HG03565 (cell line): ENCODE data around the gene MYH6.

ENCODE experiments used
- ATAC-seq: cut with Tn5 transposase; IDR thresholded peaks from one replicate; pipeline ENCODE4 v1.9.1; 2021; ENCODE audit warnings: mild to moderate bottlenecking, moderate library complexity; ENCODE audit not compliant: unreplicated experiment

Gene MYH6

DNA sequence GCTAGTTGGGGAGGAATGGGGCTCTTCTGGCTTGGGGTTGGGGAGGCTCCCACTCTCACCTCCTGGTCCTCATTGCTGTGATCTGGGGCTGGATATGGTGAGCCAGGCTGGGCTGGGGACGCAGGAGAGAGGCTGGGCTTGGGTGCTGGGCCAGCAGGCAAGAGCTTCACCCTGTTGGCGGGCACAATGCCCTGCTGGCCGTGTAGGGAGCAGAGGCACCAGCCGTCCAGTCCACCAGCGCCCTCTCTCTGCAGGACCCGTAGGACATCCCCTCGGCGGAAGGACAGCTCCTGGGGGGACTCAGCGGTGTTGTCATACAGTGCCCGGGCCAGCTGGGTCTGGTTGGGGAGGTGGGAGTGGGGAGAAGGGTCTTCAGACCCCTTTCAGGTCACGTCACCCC lies 47.6 kb downstream of the MYH6 start:
- no peak for ATAC-seq

DNA sequence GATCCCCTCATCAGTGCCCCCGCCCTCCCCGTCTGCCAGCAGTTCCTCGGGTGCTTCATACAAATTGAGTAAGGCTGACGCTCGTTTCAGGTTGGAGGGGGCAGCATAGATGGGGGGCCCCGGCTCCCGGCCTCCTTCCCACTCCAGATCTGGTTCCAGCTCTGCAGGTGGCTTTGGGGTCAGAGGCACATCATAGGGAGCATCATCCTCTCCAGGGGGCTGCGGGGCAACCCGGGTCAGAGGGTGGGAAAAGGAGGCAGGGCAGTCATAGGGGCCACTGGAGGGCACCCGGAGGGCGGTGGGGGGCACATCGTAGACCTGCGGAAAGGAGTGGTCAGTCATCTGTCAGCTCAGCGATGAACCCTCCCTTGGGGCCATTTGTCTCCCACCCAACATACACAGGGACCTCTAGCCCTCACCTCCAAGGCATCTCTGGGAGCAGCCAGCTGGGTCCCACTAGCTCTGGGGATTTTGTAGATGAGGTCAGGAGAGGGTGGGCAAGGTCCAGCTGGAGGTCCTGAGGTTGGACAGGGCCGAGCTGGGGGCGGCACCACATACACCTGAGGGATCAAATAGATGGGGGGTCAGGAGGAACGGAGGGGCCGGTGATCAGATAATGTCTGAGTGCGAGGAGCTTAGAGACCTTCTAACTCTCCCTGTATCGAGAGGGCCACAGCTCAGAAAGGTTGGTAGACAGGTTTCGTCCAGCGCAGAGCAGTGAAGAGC lies 48.2 kb downstream of the MYH6 start:
- ATAC-seq = no peak

DNA sequence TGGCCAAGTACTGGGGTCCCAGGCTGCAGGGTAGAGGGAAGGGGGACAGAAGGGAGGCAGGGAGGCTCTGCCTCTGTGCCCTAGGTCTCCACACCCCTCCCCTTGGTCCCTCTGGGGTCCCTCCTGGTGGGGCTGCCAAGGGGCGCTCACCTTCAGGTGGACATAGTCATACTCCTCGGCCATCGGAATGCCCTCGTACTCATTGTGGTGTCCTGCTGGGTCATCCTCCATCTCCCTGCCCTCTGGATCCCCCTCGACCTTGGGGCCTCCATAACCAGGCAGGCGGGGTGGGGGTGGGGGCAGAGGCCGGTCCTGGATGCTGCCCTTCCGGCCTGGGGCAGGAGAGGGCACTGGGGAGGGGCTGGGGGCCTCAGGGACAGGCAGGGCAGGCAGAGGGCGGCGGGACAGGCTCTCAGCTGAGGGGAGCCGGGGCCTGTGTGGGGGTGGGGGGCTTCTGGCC lies 48.9 kb downstream of the MYH6 start:
- no peak for ATAC-seq

DNA sequence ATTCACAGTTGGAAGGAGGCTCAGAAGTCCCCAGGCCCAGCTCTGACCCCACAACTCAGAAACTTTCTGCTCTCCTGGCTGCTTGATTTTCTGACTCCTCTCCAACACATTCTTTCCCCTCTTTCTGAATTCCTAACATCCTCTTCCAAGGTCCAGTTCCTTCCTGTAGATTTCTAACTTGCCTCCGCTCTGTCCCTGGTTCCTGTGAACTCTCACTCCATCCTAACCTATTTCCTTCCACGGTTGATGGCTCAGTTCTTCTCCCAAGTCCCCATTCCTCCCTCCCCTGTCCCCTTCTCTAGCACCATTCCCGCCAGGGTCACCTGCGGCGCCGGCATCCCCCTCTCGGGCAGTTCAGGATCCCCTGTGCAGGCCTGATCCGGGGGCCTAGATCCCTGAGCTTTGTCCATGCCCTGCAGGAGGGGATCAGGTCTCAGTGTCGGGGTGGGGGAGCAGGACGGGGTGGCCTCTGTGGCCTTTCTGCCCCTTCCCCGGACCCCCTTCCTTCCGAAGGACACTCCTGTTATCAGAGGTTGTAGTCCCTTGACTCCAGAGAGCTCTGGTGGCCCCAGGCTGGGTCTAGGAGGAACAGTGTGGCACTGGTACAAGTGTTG lies 49.4 kb downstream of the MYH6 start:
- ATAC-seq = no peak

DNA sequence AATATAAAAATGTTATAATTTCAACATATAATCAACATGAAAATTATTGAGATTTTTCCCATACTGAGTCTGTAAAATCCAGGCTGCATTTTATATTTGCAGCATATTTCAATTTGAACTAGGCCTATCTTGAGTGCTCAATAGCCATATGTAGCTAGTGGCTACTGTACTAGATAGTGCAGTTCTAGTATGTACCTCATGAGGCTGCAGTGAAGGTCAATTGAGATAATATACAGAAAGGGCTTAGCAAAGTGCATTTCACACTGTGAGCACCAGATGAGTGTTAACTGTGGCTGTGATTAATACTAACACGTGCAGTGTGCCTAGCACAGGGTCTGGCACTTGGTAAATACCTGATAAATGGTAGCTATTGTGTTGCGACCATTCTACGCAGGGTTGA lies 50.0 kb downstream of the MYH6 start:
- ATAC-seq = no peak

DNA sequence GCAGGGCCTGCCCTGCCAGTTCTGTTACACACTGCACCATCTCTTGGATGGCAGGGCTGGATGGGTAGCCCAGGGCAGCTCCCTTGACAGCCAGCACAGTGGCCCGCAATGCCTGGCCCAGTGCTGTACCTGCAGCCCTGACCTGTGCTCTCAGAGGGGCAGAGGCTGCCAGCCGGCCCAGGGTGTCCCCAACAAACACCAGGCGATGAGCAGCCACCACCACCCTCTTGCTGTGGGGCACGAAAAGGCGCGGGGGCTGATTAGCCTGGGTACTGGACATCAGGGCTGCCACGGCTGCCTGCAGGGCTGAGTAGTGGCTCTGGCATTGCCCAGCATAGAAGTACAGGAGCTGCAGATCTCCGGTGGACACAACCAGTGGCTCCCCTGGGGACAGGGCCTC lies 50.8 kb downstream of the MYH6 start:
- ATAC-seq = no peak

DNA sequence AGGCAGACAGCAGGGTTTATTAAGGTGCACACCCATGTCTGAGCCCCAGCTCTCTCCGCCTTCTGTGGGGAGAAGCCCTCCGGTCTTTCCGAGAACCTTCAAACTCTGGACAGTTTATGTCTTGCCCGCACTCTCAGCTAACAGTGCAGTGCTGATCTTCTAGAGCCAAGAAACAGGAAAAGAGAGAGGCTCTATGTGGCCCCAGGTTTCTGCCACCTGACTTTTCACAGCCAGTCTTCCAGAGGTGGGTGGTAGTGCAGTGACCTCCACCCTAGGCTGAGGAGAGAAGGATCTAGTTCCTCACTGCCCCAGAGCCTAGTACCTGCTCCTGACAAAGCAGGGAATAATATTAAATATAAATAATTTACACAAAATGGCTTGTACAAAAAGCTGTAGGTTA lies 51.4 kb downstream of the MYH6 start:
- ATAC-seq = no peak

DNA sequence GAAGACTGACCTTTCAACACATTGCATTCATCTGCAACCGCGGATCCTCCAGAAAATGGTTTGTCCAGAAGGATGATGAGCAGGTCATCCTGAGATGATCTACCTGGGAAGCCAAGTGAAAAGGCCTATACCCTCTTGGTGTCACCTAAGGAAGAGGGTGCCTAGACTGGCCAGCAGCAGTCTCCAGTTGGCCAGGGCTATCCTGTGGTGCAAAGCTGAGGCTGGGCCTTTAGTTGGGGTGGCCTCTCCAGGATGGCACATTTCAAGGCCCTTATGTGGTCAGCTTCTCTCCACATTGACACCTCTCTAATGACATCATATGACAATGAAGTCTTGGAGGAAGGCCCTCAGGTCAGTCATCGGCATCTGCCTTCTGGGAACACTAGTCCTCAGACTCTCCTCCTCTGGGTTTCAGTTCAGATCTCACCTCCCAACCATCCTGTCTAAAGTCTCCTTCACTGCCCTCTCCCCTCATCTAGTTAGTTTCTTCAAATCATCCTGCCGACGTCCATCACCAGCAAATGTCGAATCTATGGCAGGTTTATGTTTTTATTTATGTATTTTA lies 52.1 kb downstream of the MYH6 start:
- ATAC-seq = no peak

DNA sequence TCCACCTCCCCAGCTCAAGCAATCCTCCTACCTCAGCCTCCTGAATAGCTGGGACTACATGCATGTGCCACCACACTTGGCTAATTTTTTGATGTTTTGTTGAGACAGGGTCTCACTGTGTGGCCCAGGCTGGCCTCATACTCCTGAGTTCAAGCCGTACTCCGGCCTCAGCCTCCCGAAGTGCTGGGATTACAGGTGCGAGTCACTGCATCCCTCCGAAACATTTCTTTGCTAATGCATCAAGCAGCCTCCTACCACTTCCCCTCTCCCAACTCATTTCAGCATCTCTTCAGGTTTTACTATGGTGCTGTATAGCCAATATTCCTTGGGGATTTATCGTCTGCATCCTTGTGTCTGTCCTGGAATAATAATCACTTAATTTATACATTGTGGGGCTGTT lies 53.1 kb downstream of the MYH6 start:
- ATAC-seq = no peak

DNA sequence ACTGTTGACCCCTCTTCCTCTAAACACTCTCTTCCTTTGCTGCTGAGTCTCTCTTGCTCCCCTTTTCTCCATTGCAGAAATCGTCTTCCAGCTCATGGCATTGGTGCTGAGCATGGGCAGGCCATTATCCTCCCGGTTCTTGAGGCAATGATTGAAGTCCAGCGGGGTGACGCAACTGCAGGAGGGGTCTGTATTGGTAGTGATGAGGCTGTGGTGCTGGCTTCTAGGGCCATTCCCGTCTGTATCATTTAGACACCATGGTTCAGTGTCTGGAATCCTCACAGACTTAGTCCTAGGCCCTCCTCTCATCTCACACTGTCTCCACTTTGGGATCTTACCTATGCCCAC lies 54.7 kb downstream of the MYH6 start:
- no peak for ATAC-seq

DNA sequence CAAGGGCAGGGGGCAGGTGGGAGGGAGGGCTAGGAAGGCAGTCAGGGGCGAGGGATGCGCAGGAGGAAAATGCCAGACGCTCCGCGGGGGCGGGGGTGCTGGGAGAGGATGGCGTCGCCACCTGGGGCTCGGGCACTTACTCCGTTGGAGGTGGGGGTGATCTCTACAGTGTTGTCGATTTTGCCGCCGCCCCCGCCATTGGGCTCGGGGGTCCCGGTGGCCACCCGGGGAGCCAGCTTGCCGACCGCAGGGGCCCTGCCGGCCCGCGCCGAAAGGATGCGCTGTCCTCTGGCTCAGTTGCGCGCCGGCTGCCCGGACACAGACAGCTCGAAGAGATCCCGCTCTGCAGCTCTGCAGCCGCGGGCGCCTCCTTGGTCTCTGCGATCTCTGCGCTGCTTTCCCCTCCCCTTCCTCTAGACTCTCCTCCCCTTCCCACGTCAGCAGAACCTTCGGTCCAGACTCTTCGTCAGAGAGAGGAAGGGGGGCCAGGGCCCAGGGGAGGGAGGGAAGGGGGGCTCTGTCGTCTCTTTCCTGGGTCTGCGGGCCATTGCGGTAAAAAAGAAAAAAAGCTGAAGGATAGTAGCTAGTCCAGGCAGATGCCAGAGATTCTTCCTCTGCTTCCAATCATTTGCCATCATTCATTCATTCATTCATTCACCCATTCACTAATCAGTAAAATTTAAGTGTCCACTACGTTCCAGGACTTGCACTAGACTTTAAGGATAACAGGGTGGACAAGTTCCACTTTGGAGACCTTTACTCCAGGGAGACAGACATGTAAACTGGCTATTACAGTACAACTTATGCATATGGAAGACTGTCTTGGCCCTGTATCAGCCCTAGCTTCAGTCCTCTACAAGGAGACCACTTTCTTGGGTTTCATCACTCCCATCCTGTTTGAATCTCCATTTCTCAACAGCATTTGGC lies 55.3 kb downstream of the MYH6 start, which contains the start of gene SLC22A17:
SLC22A17 (minus strand) TSS at position 382 of the 927 bp plus-strand sequence.
- ATAC-seq = no peak

DNA sequence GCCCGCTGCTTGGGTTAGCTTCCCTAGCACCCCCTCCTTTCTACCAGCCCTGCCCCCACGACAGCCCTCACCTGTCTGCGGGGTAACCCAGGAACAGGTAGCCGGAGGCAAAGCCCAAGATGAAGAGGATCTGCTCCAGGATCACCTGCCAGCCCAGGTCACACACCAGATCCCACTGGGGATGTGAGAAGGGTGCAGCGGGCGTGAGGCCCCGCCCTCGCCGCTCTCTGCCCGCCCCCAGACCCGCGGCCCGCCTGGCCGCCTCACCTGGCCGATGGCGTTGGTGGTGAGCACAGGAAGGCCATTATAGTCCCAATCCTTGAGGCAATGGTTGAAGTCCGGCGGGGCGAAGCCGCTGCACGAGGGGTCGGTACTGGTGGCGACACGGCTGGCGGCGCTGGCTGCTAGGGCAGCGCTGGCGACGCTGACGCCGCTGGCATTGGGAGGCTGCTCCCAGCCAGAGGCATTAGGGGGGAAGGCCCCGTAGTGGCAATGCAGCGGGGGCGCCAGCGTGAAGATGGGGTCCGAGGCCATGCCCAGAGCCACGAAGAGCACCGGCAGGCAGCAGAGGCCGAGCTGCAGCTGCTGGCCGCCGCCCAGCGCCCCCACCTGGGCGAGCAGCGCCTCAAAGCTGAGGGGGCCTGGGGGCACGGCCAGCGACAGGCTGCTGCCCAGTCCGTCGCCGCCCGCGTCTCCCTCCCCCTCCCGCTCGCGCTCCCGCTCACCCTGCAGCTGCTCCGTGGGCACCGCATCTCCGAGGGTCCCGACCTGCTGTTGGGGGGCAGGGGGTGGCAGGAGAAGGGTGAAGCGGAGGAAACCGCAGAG lies 56.2 kb downstream of the MYH6 start:
- ATAC-seq = no peak

DNA sequence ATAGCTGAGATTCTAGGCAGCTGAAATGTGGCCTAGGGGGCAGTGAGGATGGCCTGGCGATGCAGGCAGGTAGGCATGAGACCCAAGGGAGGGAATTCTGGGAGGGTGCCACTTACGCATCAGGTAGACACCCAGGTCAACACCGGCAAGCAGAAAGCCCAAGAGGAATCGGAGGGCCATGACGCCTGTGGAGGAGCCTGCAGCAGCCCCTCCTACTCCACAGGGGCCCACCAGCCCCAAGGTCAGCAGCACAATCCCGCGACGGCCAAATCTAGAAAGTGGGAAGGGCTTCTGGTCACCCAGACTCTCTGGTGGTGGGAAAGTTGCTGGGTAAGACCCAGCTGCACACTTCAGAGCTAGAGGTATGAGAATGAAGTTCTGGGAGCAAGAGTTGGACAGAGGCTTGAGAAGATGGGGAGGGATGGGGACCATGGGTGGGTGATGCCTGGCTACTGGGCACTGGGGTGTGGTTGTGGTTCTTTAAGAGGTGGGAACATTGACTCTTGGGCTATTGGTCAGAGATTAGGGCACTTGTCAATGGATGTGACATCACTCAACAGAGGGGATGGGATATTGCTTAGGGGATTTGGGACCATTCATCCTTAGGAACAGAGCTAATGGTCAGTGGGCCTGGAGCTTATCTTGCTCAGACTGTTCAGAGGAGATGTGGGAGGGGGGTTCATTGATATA lies 58.8 kb downstream of the MYH6 start:
- no peak for ATAC-seq

DNA sequence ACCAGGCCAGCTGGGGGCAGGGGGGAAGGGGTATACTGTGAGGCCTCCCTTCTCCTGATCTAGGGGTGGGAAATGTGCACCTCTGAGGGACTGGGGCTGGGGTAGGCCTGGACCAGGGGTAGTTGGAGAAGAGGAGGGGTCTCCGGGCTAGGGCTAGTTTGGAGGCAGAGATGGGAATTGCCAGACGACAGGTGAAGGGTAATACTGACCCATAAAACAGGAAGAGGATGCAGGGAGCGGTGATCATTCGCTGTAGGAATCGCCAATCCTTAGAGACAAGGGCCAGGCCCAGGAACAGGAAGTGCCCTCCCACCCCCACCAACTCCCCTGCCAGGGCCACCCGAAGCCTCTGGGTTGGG lies 59.8 kb downstream of the MYH6 start:
- ATAC-seq = no peak

DNA sequence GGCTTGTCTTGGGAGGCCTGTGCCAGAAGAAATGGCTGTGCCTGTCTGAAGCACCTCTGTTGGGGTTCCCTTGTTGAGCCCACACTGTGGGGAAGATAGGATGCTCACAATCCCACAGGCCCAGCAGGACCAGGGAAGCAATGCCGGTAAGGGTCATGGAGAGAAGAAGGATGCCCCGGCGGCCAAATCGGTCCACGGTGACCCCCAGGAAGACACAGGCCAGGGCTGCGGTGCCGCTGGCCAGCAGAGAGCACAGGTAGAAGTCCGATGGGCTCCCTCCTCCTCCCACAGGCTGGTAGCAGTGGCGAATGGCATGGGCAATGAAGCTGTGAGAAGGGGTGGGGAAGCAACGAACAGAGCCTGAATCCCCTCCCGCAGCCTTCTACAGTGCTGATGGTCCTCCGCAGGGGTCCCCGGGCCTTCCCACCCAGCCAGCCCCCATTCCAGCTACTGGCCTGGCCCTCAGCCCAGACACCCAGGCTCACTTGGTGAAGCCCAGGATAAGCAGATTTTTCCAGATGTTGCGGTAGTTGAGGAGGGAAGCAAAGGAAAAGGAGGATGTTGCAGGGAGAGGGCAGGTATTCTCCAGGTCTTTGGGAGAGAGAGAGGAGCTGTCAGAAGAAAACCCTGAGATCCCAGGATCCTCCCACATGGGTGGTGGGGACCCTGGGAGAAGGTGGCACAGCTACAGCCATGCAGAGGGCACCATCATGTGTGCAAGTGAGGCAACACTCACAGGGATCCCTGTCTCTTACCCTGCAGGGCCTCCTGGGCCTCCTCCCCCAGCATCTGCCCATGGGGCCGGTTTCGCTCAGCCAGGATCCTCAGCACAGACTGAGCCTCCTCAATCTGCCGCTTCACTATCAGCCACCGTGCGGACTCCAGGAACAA lies 60.4 kb downstream of the MYH6 start:
- ATAC-seq = no peak

DNA sequence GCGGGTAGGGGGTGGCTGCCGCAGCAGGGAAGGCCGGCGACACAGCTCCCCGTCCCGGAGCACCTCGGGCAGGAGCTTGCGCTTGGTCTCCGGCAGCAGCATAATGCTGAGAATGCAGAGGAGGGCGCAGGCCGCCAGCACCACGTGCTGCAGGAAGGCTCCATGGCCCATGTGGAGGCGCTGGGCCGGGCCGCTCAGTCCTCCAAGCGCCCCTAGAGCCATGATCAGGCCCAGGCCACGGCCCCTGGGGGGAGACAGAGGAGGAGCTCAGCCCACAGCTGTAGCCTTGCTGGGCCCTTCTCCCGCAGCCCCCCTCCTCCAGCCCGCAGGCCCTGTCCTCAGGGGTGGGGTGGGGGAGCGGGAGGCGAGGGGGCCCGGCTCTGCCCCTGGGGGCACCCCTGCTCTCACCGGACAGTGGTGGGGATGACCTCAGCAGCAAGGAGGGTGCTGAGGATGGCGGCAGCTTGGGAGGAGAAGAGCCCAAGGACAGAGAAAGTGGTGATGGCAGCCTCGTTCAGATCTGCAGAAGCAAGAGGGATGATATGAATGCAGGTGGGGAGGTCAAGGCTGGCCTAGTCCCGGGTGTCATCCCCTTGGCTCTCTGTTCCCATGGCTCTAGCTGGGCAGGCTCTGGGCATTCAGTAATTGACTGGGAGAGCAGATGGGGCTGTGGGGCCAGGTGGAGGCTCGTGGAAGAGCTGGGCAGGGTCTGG lies 61.2 kb downstream of the MYH6 start:
- ATAC-seq = no peak

DNA sequence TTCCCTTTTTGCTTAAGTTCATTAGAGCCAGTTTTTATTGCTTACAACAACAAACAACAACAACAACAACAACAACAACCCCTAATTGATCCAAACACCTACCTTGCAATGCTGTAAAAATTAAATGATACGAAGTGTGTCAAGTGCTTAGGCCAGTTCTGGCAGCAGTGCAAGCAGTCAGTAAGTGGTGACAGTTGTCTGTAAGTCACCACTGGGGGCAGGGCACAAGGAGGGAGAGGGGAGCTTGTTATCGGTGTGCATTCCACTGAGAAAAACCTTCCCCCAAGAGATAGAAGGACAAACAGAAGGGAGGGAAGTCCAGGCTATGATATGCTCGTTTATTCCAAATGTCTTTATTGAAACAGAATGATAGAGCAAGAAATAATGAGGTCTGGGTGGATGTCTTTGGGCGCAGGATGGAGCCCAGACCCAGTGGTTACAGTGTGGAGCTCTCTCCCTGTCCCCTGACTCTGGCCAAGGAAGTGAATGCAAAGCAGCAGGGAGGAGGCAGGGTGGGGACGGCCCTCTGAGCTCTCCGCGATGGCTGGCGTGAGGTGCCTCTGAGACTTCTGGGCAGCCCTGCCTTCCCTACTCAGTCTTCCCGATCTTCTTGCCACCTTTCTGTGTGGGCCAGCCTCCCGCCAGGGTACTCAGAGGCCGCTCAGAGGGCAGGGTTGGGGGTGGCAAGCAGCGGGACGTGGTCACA lies 61.9 kb downstream of the MYH6 start:
- no peak for ATAC-seq

DNA sequence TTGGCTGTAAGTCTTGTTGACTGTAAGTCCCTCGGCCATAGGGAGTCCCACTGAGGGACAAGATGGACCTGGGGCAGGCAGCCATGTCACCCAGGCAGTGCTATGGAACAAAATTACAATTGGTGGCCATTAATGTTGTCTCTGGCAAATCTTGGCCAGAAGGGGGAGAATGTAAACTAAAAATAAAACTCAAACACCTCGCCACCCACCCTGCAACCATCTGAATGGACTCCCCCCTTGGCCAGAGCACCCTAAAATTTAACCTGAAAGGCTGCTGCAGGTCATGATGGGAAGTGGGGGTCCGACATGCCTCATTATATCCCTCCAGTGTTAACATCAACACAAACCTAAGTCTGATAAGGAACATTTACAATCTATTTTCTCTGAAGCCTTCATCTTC lies 63.6 kb downstream of the MYH6 start:
- no peak for ATAC-seq
